SK-N-SH (cell line): ENCODE data around the gene NRP2. TPM values are rescaled to one million over a fixed set of nuclear protein-coding genes. Genes with fewer than 3 reads are reported as not detected.

Experiments used
- CTCF ChIA-PET: fragments of 300-600, 350-600 bp; formaldehyde crosslinking; extraction: SDS; loops from one replicate; lab custom pipeline; 2021; lab: Yijun Ruan, JAX
- POLR2A ChIA-PET: fragments of 350-600 bp; sonication (Branson Sonifier 250); formaldehyde crosslinking; extraction: SDS; loops from one replicate; lab custom pipeline; 2020; ENCODE audit warnings: antibody characterized with exemption, inconsistent platforms; lab: Yijun Ruan, JAX
- DNase-seq: peaks from one replicate; pipeline ENCODE4 v3.0.0; 2012
- H2AFZ ChIP-seq: fragments of 200-600 bp; sonication (generic); 2 replicates; pipeline ENCODE4 v1.8.1; 2016; ENCODE audit warnings: antibody characterized with exemption, mild to moderate bottlenecking, low read depth
- H3F3A ChIP-seq: fragments of 200-600 bp; sonication (generic); replicated peaks from 2 replicates; pipeline ENCODE3; 2016; ENCODE audit warnings: antibody characterized with exemption, mild to moderate bottlenecking; ENCODE audit not compliant: insufficient read depth
- H3K27ac ChIP-seq, 2 experiments: fragments of 200-500 bp in 1 of 2; fragments of 200-600 bp in 1 of 2; sonication (Bioruptor generic) in 1 of 2; sonication (generic), shearing (Covaris generic) in 1 of 2; 2 replicates each; pipeline versions ENCODE4 v1.5.1 to v1.6.1; 2014 to 2016; ENCODE audit warnings: low read depth in 2 of 2, inconsistent platforms in 1 of 2, low read length in 1 of 2, mild to moderate bottlenecking in 1 of 2, mixed read lengths in 1 of 2
- H3K27me3 ChIP-seq: fragments of 200-600 bp; sonication (generic), shearing (Covaris generic); 2 replicates; pipeline ENCODE4 v1.6.1; 2016; ENCODE audit warnings: mixed run types; ENCODE audit not compliant: insufficient read depth
- H3K36me3 ChIP-seq, 2 experiments: fragments of 200-500 bp in 1 of 2; fragments of 200-600 bp in 1 of 2; sonication (Bioruptor generic) in 1 of 2; sonication (generic) in 1 of 2; replicated peaks in 1 of 2; 2 replicates each; pipeline versions ENCODE3 to v1.5.1; 2014 to 2016; ENCODE audit warnings: low read length in 1 of 2, mild to moderate bottlenecking in 1 of 2; ENCODE audit not compliant: insufficient read depth in 2 of 2, control insufficient read depth in 1 of 2
- H3K4me1 ChIP-seq, 2 experiments: fragments of 200-500 bp in 1 of 2; fragments of 200-600 bp in 1 of 2; sonication (Bioruptor generic) in 1 of 2; sonication (generic), shearing (Covaris generic) in 1 of 2; 2 replicates each; pipeline versions ENCODE4 v1.5.1 to v1.6.1; 2014 to 2016; ENCODE audit warnings: low read depth in 1 of 2, low read length in 1 of 2, mixed run types in 1 of 2; ENCODE audit not compliant: insufficient read depth in 2 of 2, control insufficient read depth in 1 of 2
- H3K4me2 ChIP-seq: fragments of 200-600 bp; sonication (generic), shearing (Covaris generic); 2 replicates; pipeline ENCODE4 v1.6.1; 2017; ENCODE audit warnings: mixed run types
- H3K4me3 ChIP-seq, 2 experiments: fragments of 200-500 bp in 1 of 2; fragments of 200-600 bp in 1 of 2; sonication (Bioruptor generic) in 1 of 2; sonication (generic), shearing (Covaris generic) in 1 of 2; 2 replicates each; pipeline versions ENCODE4 v1.5.1 to v1.8.1; 2014 to 2016; ENCODE audit warnings: low read depth in 2 of 2, inconsistent platforms in 1 of 2, low read length in 1 of 2, mild to moderate bottlenecking in 1 of 2, mixed read lengths in 1 of 2, moderate library complexity in 1 of 2
- H3K79me2 ChIP-seq: fragments of 200-600 bp; sonication (generic); 2 replicates; pipeline ENCODE4 v1.8.1; 2017; ENCODE audit warnings: mild to moderate bottlenecking; ENCODE audit not compliant: insufficient read depth
- H3K9ac ChIP-seq: fragments of 200-600 bp; sonication (generic); 2 replicates; pipeline ENCODE4 v1.6.1; 2017; ENCODE audit warnings: mixed run types
- H3K9me2 ChIP-seq: fragments of 200-600 bp; sonication (generic); 2 replicates; pipeline ENCODE4 v1.6.1; 2017; ENCODE audit warnings: mixed run types
- H3K9me3 ChIP-seq: fragments of 200-600 bp; sonication (generic); 2 replicates; pipeline ENCODE4 v1.6.1; 2017; ENCODE audit warnings: mixed run types, mild to moderate bottlenecking, moderate library complexity
- H4K20me1 ChIP-seq: fragments of 200-600 bp; sonication (generic); 2 replicates; pipeline ENCODE4 v1.6.1; 2017; ENCODE audit warnings: mild to moderate bottlenecking, mixed run types; ENCODE audit not compliant: insufficient read depth
- ELF1 ChIP-seq: IDR thresholded peaks from 2 replicates; pipeline ENCODE4 v1.4.0; 2012
- FOSL2 ChIP-seq: IDR thresholded peaks from 2 replicates; pipeline ENCODE4 v1.4.0; 2012; ENCODE audit warnings: low read depth, mild to moderate bottlenecking, moderate library complexity, borderline replicate concordance
- FOXJ3 ChIP-seq: sonication (generic); formaldehyde crosslinking; IDR thresholded peaks from 2 replicates; pipeline ENCODE4 v1.5.1; 2020; ENCODE audit warnings: mild to moderate bottlenecking, missing genetic modification reagents
- FOXM1 ChIP-seq: IDR thresholded peaks from 2 replicates; pipeline ENCODE4 v1.4.0; 2012; ENCODE audit warnings: low read depth, mild to moderate bottlenecking
- GATA2 ChIP-seq: sonication (generic); formaldehyde crosslinking; IDR thresholded peaks from 2 replicates; pipeline ENCODE4 v1.5.0; 2020; ENCODE audit warnings: mild to moderate bottlenecking, missing genetic modification reagents
- MEF2A ChIP-seq: IDR thresholded peaks from 2 replicates; pipeline ENCODE4 v1.4.0; 2012; ENCODE audit warnings: low read depth, borderline replicate concordance
- NFIC ChIP-seq: IDR thresholded peaks from 2 replicates; pipeline ENCODE4 v1.4.0; 2012; ENCODE audit warnings: borderline replicate concordance
- NRF1 ChIP-seq: IDR thresholded peaks from 2 replicates; pipeline ENCODE4 v1.6.1; 2012; ENCODE audit warnings: low read depth, mild to moderate bottlenecking, low read length
- POLR2AphosphoS5 ChIP-seq: IDR thresholded peaks from 2 replicates; pipeline ENCODE4 v1.6.1; 2012; ENCODE audit warnings: low read depth, low read length
- RCOR1 ChIP-seq: fragments of 150-350 bp; IDR thresholded peaks from 2 replicates; pipeline ENCODE4 v1.6.1; 2017; ENCODE audit warnings: antibody characterized with exemption, low read length
- SMC3 ChIP-seq: IDR thresholded peaks from 2 replicates; pipeline ENCODE4 v1.6.1; 2012; ENCODE audit warnings: low read depth, low read length, improper control_type of control experiment
- TAF1 ChIP-seq: IDR thresholded peaks from 2 replicates; pipeline ENCODE4 v1.6.1; 2012; ENCODE audit warnings: low read depth, mild to moderate bottlenecking, low read length, moderate library complexity, borderline replicate concordance
- TCF12 ChIP-seq: IDR thresholded peaks from 2 replicates; pipeline ENCODE4 v1.4.0; 2012
- TEAD4 ChIP-seq: IDR thresholded peaks from 2 replicates; pipeline ENCODE4 v1.4.0; 2012; ENCODE audit warnings: mild to moderate bottlenecking, borderline replicate concordance; ENCODE audit not compliant: insufficient read depth
- YY1 ChIP-seq: IDR thresholded peaks from 2 replicates; pipeline ENCODE4 v1.4.0; 2012; ENCODE audit warnings: low read depth, mild to moderate bottlenecking
- WGBS: methylation state at CpG from one replicate; pipeline ENCODE4 v1.1.6; 2017; ENCODE audit warnings: low lambda C conversion rate; 5-methylcytosine and 5-hydroxymethylcytosine counted together
- polyA plus RNA-seq, 3 experiments: library from polyadenylated mRNA; depleted of rRNA; stranded (reverse); fragments of >200 nt; gene quantifications; 2 replicates each; pipeline ENCODE4 v1.2.3, GENCODE V29; 2012
- TF ChIP-seq, protein P1 (sequence below): fragments of 150-350 bp; IDR thresholded peaks from 2 replicates; pipeline ENCODE4 v1.6.1; 2016; ENCODE audit warnings: mild to moderate bottlenecking, low read depth, low read length
- TF ChIP-seq, protein P2 (sequence below): IDR thresholded peaks from 2 replicates; pipeline ENCODE4 v1.4.0; 2012; ENCODE audit warnings: low read depth, borderline replicate concordance
- TF ChIP-seq, protein P3 (sequence below): IDR thresholded peaks from 2 replicates; pipeline ENCODE4 v1.6.1; 2012; ENCODE audit warnings: mild to moderate bottlenecking, low read depth, low read length, moderate library complexity

NRP2 gene
- polyA plus RNA-seq, 1 of the 3 experiments (the other 2 are of a cell fraction), result 68.8 TPM

DNA sequence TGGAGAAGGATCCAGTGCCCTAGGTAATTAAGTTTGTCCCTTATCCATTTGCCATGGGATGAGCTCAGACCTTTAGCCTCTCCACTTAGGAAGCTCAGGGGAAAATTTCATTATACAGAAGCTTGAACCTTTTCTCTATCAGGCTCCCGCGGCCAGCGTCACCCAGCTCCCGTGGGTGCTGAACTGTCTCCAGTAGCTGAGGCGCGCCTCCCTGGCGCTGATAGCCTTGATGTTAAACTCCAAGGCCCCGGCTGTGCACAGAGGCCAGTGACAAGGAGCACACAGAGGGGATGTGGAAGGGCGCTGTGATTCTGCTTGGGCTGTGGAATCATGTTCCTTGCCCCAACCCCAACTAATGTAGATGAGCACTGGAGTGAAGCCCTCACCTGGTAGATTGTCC, 50.8 kb downstream of the NRP2 start:
- Histone ChIP-seq H3K9me2 (no peaks in the 10 kb centered on the region), H3K4me3 (no peak overlapping the region), H3F3A (peaks cover 14% of the 10 kb centered on the region), H3K9me3 (no peaks in the 10 kb centered on the region), H3K9ac (no peak overlapping the region), H3K4me1 (peaks cover 38 to 39% of the 10 kb centered on the region in 2 experiments; a peak in 3 of 4 replicates), H3K4me2 (no peak overlapping the region), H3K79me2 (no peaks in the 10 kb centered on the region), H2AFZ (no peak overlapping the region), H3K36me3 (peaks cover 16 to 31% of the 10 kb centered on the region in 2 experiments), H4K20me1 (no peaks in the 10 kb centered on the region), H3K27me3 (no peaks in the 10 kb centered on the region), H3K27ac (peak overlapping the region in 1 of 2 experiments; percentile 63; a peak in 2 of 4 replicates)
- no peak for TF ChIP-seq SMC3
- no peak for TF ChIP-seq NFIC
- no peak for TF ChIP-seq FOSL2
- no peak for TF ChIP-seq TAF1
- TF ChIP-seq GATA2 (CRISPR knock-in tag), result no peak
- no peak for TF ChIP-seq RCOR1
- no peak for TF ChIP-seq TEAD4
- TF ChIP-seq ELF1, result no peak
- TF ChIP-seq, protein P1, sequence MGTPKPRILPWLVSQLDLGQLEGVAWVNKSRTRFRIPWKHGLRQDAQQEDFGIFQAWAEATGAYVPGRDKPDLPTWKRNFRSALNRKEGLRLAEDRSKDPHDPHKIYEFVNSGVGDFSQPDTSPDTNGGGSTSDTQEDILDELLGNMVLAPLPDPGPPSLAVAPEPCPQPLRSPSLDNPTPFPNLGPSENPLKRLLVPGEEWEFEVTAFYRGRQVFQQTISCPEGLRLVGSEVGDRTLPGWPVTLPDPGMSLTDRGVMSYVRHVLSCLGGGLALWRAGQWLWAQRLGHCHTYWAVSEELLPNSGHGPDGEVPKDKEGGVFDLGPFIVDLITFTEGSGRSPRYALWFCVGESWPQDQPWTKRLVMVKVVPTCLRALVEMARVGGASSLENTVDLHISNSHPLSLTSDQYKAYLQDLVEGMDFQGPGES, result no peak
- TF ChIP-seq POLR2AphosphoS5, result no peak
- no peak for TF ChIP-seq FOXJ3 (CRISPR knock-in tag)
- TF ChIP-seq MEF2A, result no peak
- TF ChIP-seq, protein P2, sequence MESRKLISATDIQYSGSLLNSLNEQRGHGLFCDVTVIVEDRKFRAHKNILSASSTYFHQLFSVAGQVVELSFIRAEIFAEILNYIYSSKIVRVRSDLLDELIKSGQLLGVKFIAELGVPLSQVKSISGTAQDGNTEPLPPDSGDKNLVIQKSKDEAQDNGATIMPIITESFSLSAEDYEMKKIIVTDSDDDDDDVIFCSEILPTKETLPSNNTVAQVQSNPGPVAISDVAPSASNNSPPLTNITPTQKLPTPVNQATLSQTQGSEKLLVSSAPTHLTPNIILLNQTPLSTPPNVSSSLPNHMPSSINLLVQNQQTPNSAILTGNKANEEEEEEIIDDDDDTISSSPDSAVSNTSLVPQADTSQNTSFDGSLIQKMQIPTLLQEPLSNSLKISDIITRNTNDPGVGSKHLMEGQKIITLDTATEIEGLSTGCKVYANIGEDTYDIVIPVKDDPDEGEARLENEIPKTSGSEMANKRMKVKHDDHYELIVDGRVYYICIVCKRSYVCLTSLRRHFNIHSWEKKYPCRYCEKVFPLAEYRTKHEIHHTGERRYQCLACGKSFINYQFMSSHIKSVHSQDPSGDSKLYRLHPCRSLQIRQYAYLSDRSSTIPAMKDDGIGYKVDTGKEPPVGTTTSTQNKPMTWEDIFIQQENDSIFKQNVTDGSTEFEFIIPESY, result no peak
- no peak for TF ChIP-seq YY1
- TF ChIP-seq FOXM1, result no peak
- TF ChIP-seq TCF12, result no peak
- TF ChIP-seq, protein P3, sequence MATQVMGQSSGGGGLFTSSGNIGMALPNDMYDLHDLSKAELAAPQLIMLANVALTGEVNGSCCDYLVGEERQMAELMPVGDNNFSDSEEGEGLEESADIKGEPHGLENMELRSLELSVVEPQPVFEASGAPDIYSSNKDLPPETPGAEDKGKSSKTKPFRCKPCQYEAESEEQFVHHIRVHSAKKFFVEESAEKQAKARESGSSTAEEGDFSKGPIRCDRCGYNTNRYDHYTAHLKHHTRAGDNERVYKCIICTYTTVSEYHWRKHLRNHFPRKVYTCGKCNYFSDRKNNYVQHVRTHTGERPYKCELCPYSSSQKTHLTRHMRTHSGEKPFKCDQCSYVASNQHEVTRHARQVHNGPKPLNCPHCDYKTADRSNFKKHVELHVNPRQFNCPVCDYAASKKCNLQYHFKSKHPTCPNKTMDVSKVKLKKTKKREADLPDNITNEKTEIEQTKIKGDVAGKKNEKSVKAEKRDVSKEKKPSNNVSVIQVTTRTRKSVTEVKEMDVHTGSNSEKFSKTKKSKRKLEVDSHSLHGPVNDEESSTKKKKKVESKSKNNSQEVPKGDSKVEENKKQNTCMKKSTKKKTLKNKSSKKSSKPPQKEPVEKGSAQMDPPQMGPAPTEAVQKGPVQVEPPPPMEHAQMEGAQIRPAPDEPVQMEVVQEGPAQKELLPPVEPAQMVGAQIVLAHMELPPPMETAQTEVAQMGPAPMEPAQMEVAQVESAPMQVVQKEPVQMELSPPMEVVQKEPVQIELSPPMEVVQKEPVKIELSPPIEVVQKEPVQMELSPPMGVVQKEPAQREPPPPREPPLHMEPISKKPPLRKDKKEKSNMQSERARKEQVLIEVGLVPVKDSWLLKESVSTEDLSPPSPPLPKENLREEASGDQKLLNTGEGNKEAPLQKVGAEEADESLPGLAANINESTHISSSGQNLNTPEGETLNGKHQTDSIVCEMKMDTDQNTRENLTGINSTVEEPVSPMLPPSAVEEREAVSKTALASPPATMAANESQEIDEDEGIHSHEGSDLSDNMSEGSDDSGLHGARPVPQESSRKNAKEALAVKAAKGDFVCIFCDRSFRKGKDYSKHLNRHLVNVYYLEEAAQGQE, result no peak
- TF ChIP-seq NRF1, result no peak
- DNase-seq, result no peak
- POLR2A ChIA-PET, result interaction anchor here (1.0 kb wide), 1 partner anchor 13 kb away, joined by 4 read pairs; no protein-coding TSS in a partner anchor
- WGBS, result 91% methylated on average over 9 of the region's 9 CpGs
- CTCF ChIA-PET, result interaction anchor here (4.7 kb wide), 1 partner anchor 10 kb away, joined by 35 read pairs; no protein-coding TSS in a partner anchor
